HepG2 (cell line): Measurements from ENCODE around the gene GSPT1. TPM values are rescaled to one million over a fixed set of nuclear protein-coding genes. Genes with fewer than 3 reads are reported as not detected.

ENCODE experiments used
- ATAC-seq: fragments of 200-7000 bp; cut with Tn5 transposase; 3 replicates; pipeline ENCODE4 v1.9.1; 2020; ENCODE audit warnings: mild to moderate bottlenecking, moderate library complexity
- BruUV-seq: library from RNA; stranded (reverse); fragments of 400-500 nt; replicated peaks from 2 replicates; lab custom pipeline; 2021; lab: Mats Ljungman, UMichigan
- CTCF ChIA-PET: fragments of 300-600 bp; formaldehyde crosslinking; extraction: SDS; loops from one replicate; lab custom pipeline; 2021; ENCODE audit warnings: low total read pairs, inconsistent platforms, low intra/inter-chr PET ratio; lab: Yijun Ruan, JAX
- POLR2A ChIA-PET: fragments of 350-600 bp; sonication (Branson Sonifier 250); formaldehyde crosslinking; loops from one replicate; lab custom pipeline; 2020; ENCODE audit warnings: antibody characterized with exemption, inconsistent platforms; lab: Yijun Ruan, JAX
- DNase-seq: peaks from one replicate; pipeline ENCODE4 v3.0.0-alpha.2; 2015; ENCODE audit warnings: low spot score
- FAIRE-seq: peaks from 3 replicates; lab custom pipeline; 2011; peaks lifted over from hg19 to GRCh38; lab: Jason Lieb, UNC
- H2AFZ ChIP-seq: one replicate; pipeline ENCODE4 v1.6.1; 2011; ENCODE audit warnings: low read length, inconsistent platforms
- H3K27ac ChIP-seq: fragments of 300-600 bp; 3 replicates; pipeline ENCODE4 v1.8.0; 2011; ENCODE audit warnings: mixed run types, mild to moderate bottlenecking, mixed read lengths, low read length, inconsistent platforms; ENCODE audit not compliant: insufficient read depth; ENCODE audit errors: extremely low read length
- H3K27me3 ChIP-seq, 2 experiments: fragments of 200-600 bp in 1 of 2; 2 replicates in 1 of 2; 3 replicates in 1 of 2; pipeline versions ENCODE4 v1.6.0 to v1.8.0; 2011; ENCODE audit warnings: low read length in 2 of 2, mild to moderate bottlenecking in 2 of 2, moderate library complexity in 2 of 2, inconsistent platforms in 1 of 2; ENCODE audit not compliant: insufficient read depth in 2 of 2, control insufficient read depth in 1 of 2
- H3K36me3 ChIP-seq, 2 experiments: fragments of 200-600 bp in 1 of 2; replicated peaks in 1 of 2; 2 replicates in 1 of 2; 3 replicates in 1 of 2; pipeline versions ENCODE4 v1.5.1 to v1.8.0; 2011; ENCODE audit warnings: low read length in 2 of 2, inconsistent platforms in 1 of 2; ENCODE audit not compliant: insufficient read depth in 2 of 2, control insufficient read depth in 1 of 2
- H3K4me1 ChIP-seq: 2 replicates; pipeline ENCODE4 v1.5.1; 2012; ENCODE audit warnings: low read length, inconsistent platforms; ENCODE audit not compliant: insufficient read depth
- H3K4me2 ChIP-seq: 2 replicates; pipeline ENCODE4 v1.6.0; 2011; ENCODE audit warnings: low read depth, low read length, inconsistent platforms
- H3K4me3 ChIP-seq, 3 experiments: fragments of 200-600 bp in 1 of 3; sonication (generic), shearing (Covaris generic) in 1 of 3; replicated peaks in 1 of 3; 2 replicates each; pipeline ENCODE4 v1.5.1; 2011 to 2016; ENCODE audit warnings: low read length in 3 of 3, inconsistent platforms in 2 of 3, low read depth in 2 of 3, mild to moderate bottlenecking in 2 of 3, control low read depth in 1 of 3, mixed read lengths in 1 of 3; ENCODE audit not compliant: insufficient read depth in 1 of 3
- H3K79me2 ChIP-seq: one replicate; pipeline ENCODE4 v1.6.1; 2011; ENCODE audit warnings: low read length, inconsistent platforms; ENCODE audit not compliant: insufficient read depth
- H3K9ac ChIP-seq: 2 replicates; pipeline ENCODE4 v1.6.0; 2011; ENCODE audit warnings: mild to moderate bottlenecking, low read depth, low read length, inconsistent platforms; ENCODE audit not compliant: insufficient read depth
- H3K9me3 ChIP-seq: 2 replicates; pipeline ENCODE4 v1.5.1; 2012; ENCODE audit warnings: mild to moderate bottlenecking, low read length
- H4K20me1 ChIP-seq: 2 replicates; pipeline ENCODE4 v1.6.0; 2011; ENCODE audit warnings: inconsistent platforms, mild to moderate bottlenecking, low read length, moderate library complexity; ENCODE audit not compliant: insufficient read depth
- ELF1 ChIP-seq: sonication (generic); formaldehyde crosslinking; IDR thresholded peaks from 2 replicates; pipeline ENCODE4 v1.4.0; 2020; ENCODE audit warnings: missing genetic modification reagents
- KAT7 ChIP-seq: IDR thresholded peaks from 2 replicates; pipeline ENCODE4 v1.6.1; 2018; ENCODE audit warnings: borderline replicate concordance, missing compliant biosample characterization
- NFIC ChIP-seq: IDR thresholded peaks from 2 replicates; pipeline ENCODE4 v1.6.1; 2012; ENCODE audit warnings: mild to moderate bottlenecking, low read length, inconsistent platforms
- PHF21A ChIP-seq: sonication (generic); formaldehyde crosslinking; IDR thresholded peaks from 2 replicates; pipeline ENCODE4 v1.5.0; 2020; ENCODE audit warnings: mild to moderate bottlenecking, missing genetic modification reagents
- RBM22 ChIP-seq: fragments of 200-400 bp; formaldehyde crosslinking; optimal IDR thresholded peaks from 2 replicates; pipeline ENCODE3; 2017; ENCODE audit warnings: mild to moderate bottlenecking, low read length, moderate library complexity
- TEAD3 ChIP-seq: optimal IDR thresholded peaks from 2 replicates; pipeline ENCODE3; 2016; ENCODE audit warnings: borderline replicate concordance
- ZFAT ChIP-seq: sonication (generic); formaldehyde crosslinking; conservative IDR thresholded peaks from 2 replicates; pipeline ENCODE4 v1.8.1; 2023; ENCODE audit warnings: missing genetic modification reagents, inconsistent platforms
- WGBS: methylation state at CpG from one replicate; pipeline ENCODE4 v1.1.6; 2017; ENCODE audit warnings: low lambda C conversion rate; 5-methylcytosine and 5-hydroxymethylcytosine counted together
- in situ Hi-C: cut with HindIII; loops from 2 replicates; pipeline ENCODE4 v1.10.0; 2017; ENCODE audit warnings: low pct_unique_long_range_greater_than_20kb; ENCODE audit not compliant: extremely low pct_ligation_motif_present
- intact Hi-C: fragments of 100-400 bp; cut with micrococcal nuclease; formaldehyde crosslinking; loops from one replicate; pipeline ENCODE4 v1.10.0; 2022; ENCODE audit not compliant: unreplicated experiment
- polyA plus RNA-seq, 8 experiments: library from polyadenylated mRNA; depleted of rRNA in 3 of 8; stranded (reverse) in 7 of 8; unstranded in 1 of 8; fragments of >200 nt; fragmentation: Illumina TruSeq in 4 of 8; extraction: Trizol in 4 of 8; gene quantifications; 2 replicates each; pipeline versions ENCODE4 v1.2.1 to v1.2.3, GENCODE V29; 2011 to 2016; ENCODE audit warnings: low read depth in 4 of 8, missing spikeins in 1 of 8, mixed read lengths in 1 of 8; ENCODE audit not compliant: insufficient read depth in 1 of 8
- total RNA-seq, 5 experiments: library from RNA; depleted of rRNA; stranded (reverse); fragments of >200 nt; fragmentation: Illumina TruSeq; extraction: Trizol; gene quantifications; 2 replicates each; pipeline ENCODE4 v1.2.3, GENCODE V29; 2016; ENCODE audit warnings: low read depth in 1 of 5
- TF ChIP-seq, protein P1 (sequence below): sonication (generic); formaldehyde crosslinking; conservative IDR thresholded peaks from 2 replicates; pipeline ENCODE4 v1.8.0; 2022; ENCODE audit warnings: low read depth, missing genetic modification reagents
- TF ChIP-seq, protein P2 (sequence below): sonication (generic); formaldehyde crosslinking; IDR thresholded peaks from 2 replicates; pipeline ENCODE4 v1.8.1; 2023; ENCODE audit warnings: missing genetic modification reagents, inconsistent platforms, borderline replicate concordance

GSPT1 gene
- total and polyA plus RNA-seq, 2 of the 13 experiments (the other 11 are each of a cell fraction or from before 2014, with no cell fraction given) = 120 to 316 TPM

GRCh38 chr16:11886881-11887280 lies 28.9 kb downstream of the GSPT1 start:
- BruUV-seq = no TSS peak
- Histone ChIP-seq H3K4me1 (no peaks in the 10 kb centered on the region), H3K79me2 (peaks cover 1% of the 10 kb centered on the region), H3K27me3 (no peaks in the 10 kb centered on the region), H3K36me3 (peaks cover 47 to 84% of the 10 kb centered on the region in 2 experiments), H3K27ac (no peak overlapping the region), H3K4me3 (no peak overlapping the region), H4K20me1 (no peaks in the 10 kb centered on the region), H2AFZ (no peak overlapping the region), H3K4me2 (no peak overlapping the region), H3K9ac (no peak overlapping the region), H3K9me3 (no peaks in the 10 kb centered on the region)
- POLR2A ChIA-PET = no interaction called here
- ATAC-seq (no peak), DNase-seq (no peak), FAIRE-seq (no peak)
- intact Hi-C loops (no loop called here), in situ Hi-C loops (no loop called here)
- TF ChIP-seq ELF1 (CRISPR knock-in tag) (no peak), TEAD3 (CRISPR knock-in tag) (no peak), RBM22 (peak; percentile 10), ZFAT (no peak), NFIC (no peak), KAT7 (CRISPR knock-in tag) (no peak)
- TF ChIP-seq, protein P1, sequence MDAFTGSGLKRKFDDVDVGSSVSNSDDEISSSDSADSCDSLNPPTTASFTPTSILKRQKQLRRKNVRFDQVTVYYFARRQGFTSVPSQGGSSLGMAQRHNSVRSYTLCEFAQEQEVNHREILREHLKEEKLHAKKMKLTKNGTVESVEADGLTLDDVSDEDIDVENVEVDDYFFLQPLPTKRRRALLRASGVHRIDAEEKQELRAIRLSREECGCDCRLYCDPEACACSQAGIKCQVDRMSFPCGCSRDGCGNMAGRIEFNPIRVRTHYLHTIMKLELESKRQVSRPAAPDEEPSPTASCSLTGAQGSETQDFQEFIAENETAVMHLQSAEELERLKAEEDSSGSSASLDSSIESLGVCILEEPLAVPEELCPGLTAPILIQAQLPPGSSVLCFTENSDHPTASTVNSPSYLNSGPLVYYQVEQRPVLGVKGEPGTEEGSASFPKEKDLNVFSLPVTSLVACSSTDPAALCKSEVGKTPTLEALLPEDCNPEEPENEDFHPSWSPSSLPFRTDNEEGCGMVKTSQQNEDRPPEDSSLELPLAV (CRISPR knock-in tag) = no peak
- CTCF ChIA-PET = no interaction called here
- WGBS = 96% methylated on average over 6 of the region's 6 CpGs

- no peak overlapping the region for H3K4me2 ChIP-seq
- H3K27ac ChIP-seq = no peak overlapping the region
- CTCF ChIA-PET = no interaction called here
- BruUV-seq = no TSS peak
- ATAC-seq (no peak), DNase-seq (no peak), FAIRE-seq (no peak)
- no peaks in the 10 kb centered on the region for H3K9me3 ChIP-seq
- in situ Hi-C loops (no loop called here), intact Hi-C loops (no loop called here)
- no peaks in the 10 kb centered on the region for H3K4me1 ChIP-seq
- no peak overlapping the region for H3K9ac ChIP-seq
- H4K20me1 ChIP-seq = no peaks in the 10 kb centered on the region
- no peaks in the 10 kb centered on the region for H3K79me2 ChIP-seq
- H3K36me3 ChIP-seq = peaks cover 42 to 93% of the 10 kb centered on the region in 2 experiments
- no peaks in the 10 kb centered on the region for H3K27me3 ChIP-seq
- WGBS = 96% methylated on average over 5 of the region's 5 CpGs
- no peak overlapping the region for H3K4me3 ChIP-seq
- no peak overlapping the region for H2AFZ ChIP-seq
- no peak for TF ChIP-seq PHF21A (CRISPR knock-in tag)
- TF ChIP-seq, protein P2, sequence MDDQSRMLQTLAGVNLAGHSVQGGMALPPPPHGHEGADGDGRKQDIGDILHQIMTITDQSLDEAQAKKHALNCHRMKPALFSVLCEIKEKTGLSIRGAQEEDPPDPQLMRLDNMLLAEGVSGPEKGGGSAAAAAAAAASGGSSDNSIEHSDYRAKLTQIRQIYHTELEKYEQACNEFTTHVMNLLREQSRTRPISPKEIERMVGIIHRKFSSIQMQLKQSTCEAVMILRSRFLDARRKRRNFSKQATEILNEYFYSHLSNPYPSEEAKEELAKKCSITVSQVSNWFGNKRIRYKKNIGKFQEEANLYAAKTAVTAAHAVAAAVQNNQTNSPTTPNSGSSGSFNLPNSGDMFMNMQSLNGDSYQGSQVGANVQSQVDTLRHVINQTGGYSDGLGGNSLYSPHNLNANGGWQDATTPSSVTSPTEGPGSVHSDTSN = 0 out of 2 replicates have a peak, but pooled peaks have one; percentile 26
- TF ChIP-seq, all 625 proteins: peak for 1
- POLR2A ChIA-PET = no interaction called here
Observed at GRCh38 chr16:11884035-11884434, 31.7 kb downstream of the GSPT1 start.
